Measurements from ENCODE around the gene ECT2. TPM values are rescaled to one million over a fixed set of nuclear protein-coding genes. Genes with fewer than 3 reads are reported as not detected.
"Not testable (repeated sequence)": the region's sequence is repeated elsewhere in the genome, so short reads cannot be mapped to it uniquely, and the experiment has no call there.

Gene ECT2
- polyA plus RNA-seq, 3 donors, result 2.6 to 3.3 (median 2.7) TPM

- Mint-ChIP-seq H3K36me3 (peaks cover 18 to 27% of the 10 kb centered on the region in 2 donors), H3K4me1 (peaks cover 47% of the 10 kb centered on the region), H3K9me3 (peaks cover 0 to 4% (median 0%) of the 10 kb centered on the region in 7 donors), H3K27me3 (ENCODE audit: low read depth in 3 of 3) (no peaks in the 10 kb centered on the region), H3K27ac (peak overlapping the region in 6 of 7 donors; percentile 26 to 87 (median 42)), H3K4me3 (no peak overlapping the region)
- H4K20me1 ChIP-seq (ENCODE audit: insufficient read depth, low read length), result peaks cover 10% of the 10 kb centered on the region
- H3K4me3 ChIP-seq (replicated peaks in 1 of 3; ENCODE audit: low read depth in 2 of 3, low read length in 3 of 3), result no peak overlapping the region
- DNase-seq, result peak in 1 of 3 donors; percentile 48
- intact Hi-C loops (cut with micrococcal nuclease), result no loop called here
- WGBS (ENCODE audit: insufficient coverage), result 100% methylated on average over 3 of the region's 3 CpGs
- H3K9me3 ChIP-seq (replicated peaks in 1 of 2; ENCODE audit: control insufficient read depth in 1 of 2, insufficient read depth in 1 of 2, low read length in 2 of 2), result no peaks in the 10 kb centered on the region
- no peaks in the 10 kb centered on the region for H3K27me3 ChIP-seq (ENCODE audit: control insufficient read depth in 2 of 2, insufficient read depth in 2 of 2, low read length in 2 of 2)
- no peak overlapping the region for H2AFZ ChIP-seq (ENCODE audit: insufficient read depth, low read depth, low read length, poor library complexity, severe bottlenecking)
- H3K9ac ChIP-seq (ENCODE audit: insufficient read depth, low read length, poor library complexity, severe bottlenecking), result no peak overlapping the region
- peak overlapping the region in 1 of 2 donors; percentile 57 for H3K27ac ChIP-seq (ENCODE audit: low read depth in 1 of 2, low read length in 2 of 2)
- no peak overlapping the region for H3K4me2 ChIP-seq (replicated peaks; ENCODE audit: extremely low read depth, low read length, poor library complexity, severe bottlenecking)
- no peak for TF ChIP-seq CTCF (IDR thresholded peaks at IDR 0.05)
- no peaks in the 10 kb centered on the region for H3K36me3 ChIP-seq (replicated peaks in 1 of 2; ENCODE audit: control insufficient read depth in 1 of 2, insufficient read depth in 2 of 2, low read length in 2 of 2)
- peaks cover 37 to 39% of the 10 kb centered on the region in 2 donors for H3K4me1 ChIP-seq (ENCODE audit: control insufficient read depth in 1 of 2, insufficient read depth in 2 of 2, low read length in 2 of 2)
- peaks cover 85% of the 10 kb centered on the region for H3K79me2 ChIP-seq (ENCODE audit: insufficient read depth, low read length)
These were observed 48.8 kb upstream of the ECT2 start for GRCh38 chr3:172701751-172702150.

- H3K9me3 ChIP-seq (replicated peaks in 1 of 2; ENCODE audit: control insufficient read depth in 1 of 2, insufficient read depth in 1 of 2, low read length in 2 of 2), result no peaks in the 10 kb centered on the region
- no peak overlapping the region for H3K4me3 ChIP-seq (replicated peaks in 1 of 3; ENCODE audit: low read depth in 2 of 3, low read length in 3 of 3)
- no peak overlapping the region for H3K4me2 ChIP-seq (replicated peaks; ENCODE audit: extremely low read depth, low read length, poor library complexity, severe bottlenecking)
- Mint-ChIP-seq H3K27me3 (ENCODE audit: low read depth in 3 of 3) (no peaks in the 10 kb centered on the region), H3K36me3 (peaks cover 18 to 27% of the 10 kb centered on the region in 2 donors), H3K27ac (peak overlapping the region in 2 of 7 donors; percentile 38 to 47), H3K4me3 (no peak overlapping the region), H3K4me1 (peaks cover 52% of the 10 kb centered on the region), H3K9me3 (peaks cover 0 to 4% (median 0%) of the 10 kb centered on the region in 7 donors)
- H3K9ac ChIP-seq (ENCODE audit: insufficient read depth, low read length, poor library complexity, severe bottlenecking), result no peak overlapping the region
- no peak for TF ChIP-seq CTCF (IDR thresholded peaks at IDR 0.05)
- H3K27ac ChIP-seq (ENCODE audit: low read depth in 1 of 2, low read length in 2 of 2), result no peak overlapping the region
- WGBS (ENCODE audit: insufficient coverage), result 100% methylated on average over 1 of the region's 3 CpGs
- H3K4me1 ChIP-seq (ENCODE audit: control insufficient read depth in 1 of 2, insufficient read depth in 2 of 2, low read length in 2 of 2), result peaks cover 39 to 44% of the 10 kb centered on the region in 2 donors
- H4K20me1 ChIP-seq (ENCODE audit: insufficient read depth, low read length), result peaks cover 14% of the 10 kb centered on the region
- intact Hi-C loops (cut with micrococcal nuclease), result no loop called here
- H3K27me3 ChIP-seq (ENCODE audit: control insufficient read depth in 2 of 2, insufficient read depth in 2 of 2, low read length in 2 of 2), result no peaks in the 10 kb centered on the region
- no peaks in the 10 kb centered on the region for H3K36me3 ChIP-seq (replicated peaks in 1 of 2; ENCODE audit: control insufficient read depth in 1 of 2, insufficient read depth in 2 of 2, low read length in 2 of 2)
- DNase-seq, result no peak
- H3K79me2 ChIP-seq (ENCODE audit: insufficient read depth, low read length), result peaks cover 84% of the 10 kb centered on the region
- H2AFZ ChIP-seq (ENCODE audit: insufficient read depth, low read depth, low read length, poor library complexity, severe bottlenecking), result no peak overlapping the region
These were observed 48.3 kb upstream of the ECT2 start for GRCh38 chr3:172702256-172702655.

- H3K27me3 ChIP-seq (ENCODE audit: control insufficient read depth in 2 of 2, insufficient read depth in 2 of 2, low read length in 2 of 2); H2AFZ ChIP-seq (ENCODE audit: insufficient read depth, low read depth, low read length, poor library complexity, severe bottlenecking); H3K27ac Mint-ChIP-seq; H3K4me2 ChIP-seq (replicated peaks; ENCODE audit: extremely low read depth, low read length, poor library complexity, severe bottlenecking); H3K9me3 ChIP-seq (replicated peaks in 1 of 2; ENCODE audit: control insufficient read depth in 1 of 2, insufficient read depth in 1 of 2, low read length in 2 of 2); H3K4me3 ChIP-seq (replicated peaks in 1 of 3; ENCODE audit: low read depth in 2 of 3, low read length in 3 of 3); H3K36me3 ChIP-seq (replicated peaks in 1 of 2; ENCODE audit: control insufficient read depth in 1 of 2, insufficient read depth in 2 of 2, low read length in 2 of 2); H3K4me3 Mint-ChIP-seq; H3K9ac ChIP-seq (ENCODE audit: insufficient read depth, low read length, poor library complexity, severe bottlenecking); DNase-seq; H3K9me3 Mint-ChIP-seq; H3K27ac ChIP-seq (ENCODE audit: low read depth in 1 of 2, low read length in 2 of 2); intact Hi-C loops (cut with micrococcal nuclease); H3K27me3 Mint-ChIP-seq (ENCODE audit: low read depth in 3 of 3): not testable (repeated sequence)
- H3K36me3 Mint-ChIP-seq, result peaks cover 18 to 27% of the 10 kb centered on the region in 2 donors
- H3K4me1 Mint-ChIP-seq, result peaks cover 50% of the 10 kb centered on the region
- peaks cover 37 to 40% of the 10 kb centered on the region in 2 donors for H3K4me1 ChIP-seq (ENCODE audit: control insufficient read depth in 1 of 2, insufficient read depth in 2 of 2, low read length in 2 of 2)
- WGBS (ENCODE audit: insufficient coverage), result no CpG with 5 or more reads among the region's 3 CpGs
- peaks cover 14% of the 10 kb centered on the region for H4K20me1 ChIP-seq (ENCODE audit: insufficient read depth, low read length)
- H3K79me2 ChIP-seq (ENCODE audit: insufficient read depth, low read length), result peaks cover 83% of the 10 kb centered on the region
These were observed 47.8 kb upstream of the ECT2 start for GRCh38 chr3:172702731-172703130.
